Fibroblast of the aortic adventitia (primary cell): ENCODE data around the gene CRTC3. TPM values are rescaled to one million over a fixed set of nuclear protein-coding genes. Genes with fewer than 3 reads are reported as not detected.

Source experiments
- DNase-seq: peaks from one replicate; pipeline ENCODE4 v3.0.0-alpha.2; 2010; ENCODE audit warnings: low read depth
- H3K4me3 ChIP-seq: 2 replicates; pipeline ENCODE4 v1.5.1; 2011; ENCODE audit warnings: low read depth, mild to moderate bottlenecking, control low read depth, low read length, moderate library complexity
- total RNA-seq: library from RNA; depleted of rRNA; stranded (reverse); fragments of >200 nt; gene quantifications from 2 replicates; pipeline ENCODE4 v1.2.3, GENCODE V29; 2012; ENCODE audit warnings: low replicate concordance
- TF ChIP-seq, protein P1 (sequence below): IDR thresholded peaks from 2 replicates; pipeline ENCODE4 v1.5.1; 2011; ENCODE audit warnings: mild to moderate bottlenecking, low read length, control low read depth, inconsistent platforms; ENCODE audit not compliant: insufficient read depth

Gene CRTC3
- total RNA-seq, 1 donor: 15.7 TPM

DNA sequence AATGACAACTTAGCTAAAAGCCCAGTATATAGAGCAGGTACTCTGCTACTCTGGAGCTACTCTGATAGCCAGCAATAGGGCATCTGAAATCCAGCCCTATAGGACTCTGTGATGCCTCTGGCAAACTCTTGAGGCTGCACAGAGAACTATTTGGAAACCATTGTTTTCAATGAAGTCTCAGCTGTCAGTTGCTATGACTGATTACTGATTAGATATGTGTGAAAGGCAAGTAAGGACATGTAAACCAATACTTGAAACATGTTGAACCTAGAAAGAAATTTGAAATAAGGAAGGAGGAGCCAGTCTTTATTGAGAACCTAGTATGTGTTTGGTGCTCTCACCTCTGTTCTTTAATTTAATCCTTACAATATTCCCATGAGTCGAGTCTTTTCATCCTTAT is 40.2 kb upstream of the CRTC3 start:
- TF ChIP-seq, protein P1, sequence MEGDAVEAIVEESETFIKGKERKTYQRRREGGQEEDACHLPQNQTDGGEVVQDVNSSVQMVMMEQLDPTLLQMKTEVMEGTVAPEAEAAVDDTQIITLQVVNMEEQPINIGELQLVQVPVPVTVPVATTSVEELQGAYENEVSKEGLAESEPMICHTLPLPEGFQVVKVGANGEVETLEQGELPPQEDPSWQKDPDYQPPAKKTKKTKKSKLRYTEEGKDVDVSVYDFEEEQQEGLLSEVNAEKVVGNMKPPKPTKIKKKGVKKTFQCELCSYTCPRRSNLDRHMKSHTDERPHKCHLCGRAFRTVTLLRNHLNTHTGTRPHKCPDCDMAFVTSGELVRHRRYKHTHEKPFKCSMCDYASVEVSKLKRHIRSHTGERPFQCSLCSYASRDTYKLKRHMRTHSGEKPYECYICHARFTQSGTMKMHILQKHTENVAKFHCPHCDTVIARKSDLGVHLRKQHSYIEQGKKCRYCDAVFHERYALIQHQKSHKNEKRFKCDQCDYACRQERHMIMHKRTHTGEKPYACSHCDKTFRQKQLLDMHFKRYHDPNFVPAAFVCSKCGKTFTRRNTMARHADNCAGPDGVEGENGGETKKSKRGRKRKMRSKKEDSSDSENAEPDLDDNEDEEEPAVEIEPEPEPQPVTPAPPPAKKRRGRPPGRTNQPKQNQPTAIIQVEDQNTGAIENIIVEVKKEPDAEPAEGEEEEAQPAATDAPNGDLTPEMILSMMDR: no peak
- no peak for DNase-seq
- H3K4me3 ChIP-seq: no peak overlapping the region

DNA sequence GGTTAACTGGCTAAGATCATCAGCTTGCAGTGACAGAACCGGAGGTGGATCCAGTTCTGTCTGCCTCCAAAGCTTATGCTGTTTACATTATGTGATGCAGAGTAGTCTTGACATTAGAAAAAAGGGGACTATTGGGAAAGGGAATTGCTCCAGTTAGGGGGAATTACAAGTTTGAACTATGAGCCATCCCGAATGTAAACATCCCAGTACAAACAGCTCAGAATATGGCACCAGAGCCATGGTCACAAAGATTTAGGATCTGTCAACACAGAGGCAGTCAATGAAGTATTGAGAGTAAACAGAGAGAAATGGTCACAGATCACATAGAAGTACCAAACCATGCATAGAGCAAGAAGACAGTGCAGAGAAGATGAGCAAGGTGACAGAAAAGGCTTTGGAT is 39.8 kb upstream of the CRTC3 start:
- no peak for DNase-seq
- no peak overlapping the region for H3K4me3 ChIP-seq
- TF ChIP-seq, protein P1: no peak

DNA sequence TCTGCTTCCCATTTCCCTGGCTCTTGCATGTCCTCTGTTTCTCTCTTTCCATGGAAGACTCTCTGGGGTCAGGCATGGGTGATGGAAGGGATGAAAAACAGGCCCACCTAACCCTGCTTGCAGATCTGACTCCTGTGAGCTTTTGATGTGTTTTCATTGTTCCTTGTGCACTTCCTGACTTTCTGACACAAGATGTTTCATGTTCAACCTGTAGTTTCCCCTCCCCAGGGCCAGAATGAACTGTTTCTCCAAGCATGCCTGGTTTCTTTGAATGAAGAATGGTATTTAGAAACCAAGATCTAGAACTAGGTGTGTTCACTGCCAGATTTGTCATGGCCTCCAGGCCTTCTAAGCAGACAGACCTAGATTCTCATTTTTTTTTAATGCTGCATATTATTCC is 36.1 kb upstream of the CRTC3 start:
- TF ChIP-seq, protein P1: no peak
- no peak overlapping the region for H3K4me3 ChIP-seq
- DNase-seq: no peak

DNA sequence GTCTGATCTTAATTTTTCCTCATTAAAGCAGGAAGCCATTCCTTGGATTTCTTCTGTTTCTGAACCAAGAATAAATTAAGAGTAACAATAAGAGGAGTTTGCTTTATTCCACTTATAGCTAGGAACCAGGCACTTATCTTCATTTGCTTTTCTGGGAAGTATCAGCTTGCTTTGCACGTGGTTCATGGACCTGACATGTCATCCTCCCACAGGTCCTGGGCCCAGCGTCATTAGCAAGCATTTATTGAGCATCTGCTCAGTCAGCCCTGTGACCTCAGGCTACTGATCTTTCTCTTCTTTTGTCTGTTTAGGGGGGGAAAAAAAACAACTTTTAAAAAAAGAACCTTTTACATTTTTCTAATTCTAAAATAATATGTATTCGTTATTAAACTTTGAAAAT is 34.7 kb upstream of the CRTC3 start:
- DNase-seq: no peak
- TF ChIP-seq, protein P1: no peak
- H3K4me3 ChIP-seq: no peak overlapping the region

DNA sequence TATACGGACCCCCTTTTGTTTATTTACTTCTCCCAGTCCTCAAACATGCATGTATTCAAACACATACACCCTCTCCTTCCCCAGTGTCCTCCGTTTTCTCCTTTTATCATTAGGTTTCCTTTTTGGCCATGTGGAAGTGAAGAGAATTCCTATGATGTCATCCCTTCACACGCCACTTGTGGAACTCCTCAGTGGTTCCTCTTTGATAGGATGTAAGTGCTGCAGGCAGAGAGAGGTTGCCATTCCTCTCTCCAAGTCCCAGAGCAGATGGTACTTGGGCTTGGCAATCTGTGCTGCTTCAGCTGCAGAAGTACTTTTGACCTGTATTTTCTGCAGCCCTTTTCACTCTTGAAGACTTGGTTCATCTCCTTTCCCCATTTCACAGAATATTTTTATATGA is 32.9 kb upstream of the CRTC3 start:
- TF ChIP-seq, protein P1: no peak
- H3K4me3 ChIP-seq: no peak overlapping the region
- peak; percentile 40 for DNase-seq

DNA sequence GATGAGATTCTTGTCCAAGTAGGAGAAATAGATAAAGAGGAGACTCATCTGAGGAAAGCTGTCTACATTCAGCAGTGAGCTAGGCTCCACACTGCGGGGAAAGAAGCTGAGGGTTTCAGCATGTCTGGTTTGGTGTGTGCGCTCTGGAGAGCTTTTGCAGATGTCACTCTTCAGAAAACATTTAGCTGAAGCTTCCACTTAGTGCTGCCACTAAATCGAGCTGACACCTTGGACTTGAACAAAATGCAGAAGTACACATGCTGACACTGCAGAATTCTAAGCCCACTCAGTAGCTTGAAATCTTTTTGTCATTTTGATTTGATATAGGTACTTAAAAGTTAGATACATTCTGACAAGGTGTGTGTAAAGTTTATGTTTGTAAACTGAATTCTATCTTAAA is 32.3 kb upstream of the CRTC3 start:
- DNase-seq: no peak
- TF ChIP-seq, protein P1: no peak
- no peak overlapping the region for H3K4me3 ChIP-seq

DNA sequence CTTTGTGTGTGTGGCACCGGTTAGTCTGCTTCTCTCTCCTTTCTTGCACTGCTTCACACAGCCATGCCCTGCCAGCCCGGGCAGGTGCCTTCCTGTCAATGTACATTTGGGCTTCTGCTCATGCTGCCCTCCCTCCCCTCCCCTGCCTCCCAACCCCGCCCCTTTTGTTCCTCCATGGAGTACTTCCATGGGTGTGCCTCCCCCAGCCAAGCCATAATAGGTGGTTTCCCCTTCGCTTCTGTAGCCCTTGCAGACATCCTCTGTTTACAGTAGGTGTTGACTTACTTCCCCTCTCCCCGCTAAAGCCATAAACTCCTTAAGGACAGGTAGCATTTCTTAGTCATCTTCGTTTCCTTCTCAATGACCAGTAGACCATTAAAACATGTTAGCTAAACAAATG is 31.8 kb upstream of the CRTC3 start:
- TF ChIP-seq, protein P1: no peak
- no peak overlapping the region for H3K4me3 ChIP-seq
- DNase-seq: no peak
